GM06990 (cell line): ENCODE measurements around the gene DAZAP1.

Experiments used
- DNase-seq: peaks from one replicate; pipeline ENCODE4 v3.0.0-alpha.2; 2011; ENCODE audit not compliant: insufficient read length; ENCODE audit errors: extremely low read depth
- H3K27me3 ChIP-seq: replicated peaks from 2 replicates; pipeline ENCODE4 v1.6.0; 2011; ENCODE audit warnings: low read length; ENCODE audit not compliant: control insufficient read depth, insufficient read depth
- H3K36me3 ChIP-seq: 2 replicates; pipeline ENCODE4 v1.5.1; 2011; ENCODE audit warnings: low read length; ENCODE audit not compliant: control insufficient read depth, insufficient read depth
- H3K4me3 ChIP-seq: replicated peaks from 2 replicates; pipeline ENCODE4 v1.5.1; 2011; ENCODE audit warnings: low read depth, mild to moderate bottlenecking, control low read depth, low read length
- CTCF ChIP-seq: IDR thresholded peaks from 2 replicates; pipeline ENCODE4 v1.5.1; 2011; ENCODE audit warnings: low read length, control low read depth, mild to moderate bottlenecking, inconsistent platforms; ENCODE audit not compliant: insufficient read depth, poor library complexity, severe bottlenecking

DAZAP1 gene

GRCh38 chr19:1429750-1430149 lies 22.4 kb downstream of the DAZAP1 start:
- Histone ChIP-seq H3K4me3 (no peak overlapping the region), H3K36me3 (peaks cover 56% of the 10 kb centered on the region), H3K27me3 (no peaks in the 10 kb centered on the region)
- TF ChIP-seq CTCF = no peak
- DNase-seq = no peak

- Histone ChIP-seq H3K4me3 (no peak overlapping the region), H3K36me3 (peaks cover 53% of the 10 kb centered on the region), H3K27me3 (no peaks in the 10 kb centered on the region)
- DNase-seq = no peak
- TF ChIP-seq CTCF = no peak
These were observed 22.9 kb downstream of the DAZAP1 start for GRCh38 chr19:1430246-1430645.

DNA sequence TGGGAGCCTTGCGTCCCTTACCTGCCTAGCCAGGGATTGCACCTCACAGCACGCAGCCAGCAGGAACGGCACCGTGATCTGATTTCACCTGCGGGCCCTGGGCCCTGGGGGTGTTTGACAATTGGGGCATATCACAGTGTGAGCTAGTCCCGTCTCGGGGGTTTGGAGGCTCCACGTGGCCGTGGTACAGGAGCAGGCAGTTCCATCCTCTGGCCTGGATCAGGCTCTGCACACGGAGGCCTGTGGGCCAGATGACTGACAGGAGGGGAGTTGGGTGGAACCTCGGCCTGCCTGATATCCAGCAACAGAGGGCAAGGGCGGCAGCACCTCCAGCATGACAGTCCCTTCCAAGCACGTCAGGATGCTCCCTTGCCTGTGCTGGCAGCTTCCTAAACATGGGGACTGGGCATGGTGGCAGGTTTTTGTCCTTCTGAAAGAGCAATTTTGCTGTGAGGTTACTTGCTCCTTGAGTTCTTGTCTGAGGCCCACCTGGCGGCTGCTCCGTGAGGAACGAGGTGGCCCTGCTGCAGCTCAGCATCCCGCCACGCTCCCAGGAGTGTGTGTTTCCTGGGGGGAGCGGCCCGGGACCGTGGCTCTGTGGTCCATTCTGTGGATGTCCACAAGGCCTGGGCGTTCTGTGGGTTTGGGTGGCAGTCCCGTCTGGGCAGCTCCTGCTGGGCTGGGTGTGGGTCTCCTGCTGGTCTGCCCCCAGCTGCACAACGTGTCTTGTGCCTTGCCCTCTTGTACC lies 24.5 kb downstream of the DAZAP1 start:
- peaks cover 45% of the 10 kb centered on the region for H3K36me3 ChIP-seq
- TF ChIP-seq CTCF = no peak
- no peak overlapping the region for H3K4me3 ChIP-seq
- DNase-seq = no peak
- no peaks in the 10 kb centered on the region for H3K27me3 ChIP-seq

- Histone ChIP-seq H3K36me3 (peaks cover 42% of the 10 kb centered on the region), H3K27me3 (no peaks in the 10 kb centered on the region), H3K4me3 (no peak overlapping the region)
- TF ChIP-seq CTCF = no peak
- DNase-seq = no peak
These were observed 25.1 kb downstream of the DAZAP1 start for GRCh38 chr19:1432507-1432887.

- H3K4me3 ChIP-seq = no peak overlapping the region
- no peak for DNase-seq
- TF ChIP-seq CTCF = no peak
- H3K27me3 ChIP-seq = no peaks in the 10 kb centered on the region
- peaks cover 38% of the 10 kb centered on the region for H3K36me3 ChIP-seq
These were observed 26.0 kb downstream of the DAZAP1 start for GRCh38 chr19:1433119-1434039.
